NCI-H2107 treated with DMSO at 0.1 percent for 48 hours (cell line): ENCODE results near the gene TMEM143.
"Not testable (repeated sequence)": the region's sequence is repeated elsewhere in the genome, so short reads cannot be mapped to it uniquely, and the experiment has no call there.

ENCODE experiments used
- DNase-seq: peaks from one replicate; lab custom pipeline; 2025; ENCODE audit not compliant: unreplicated experiment; lab: John Stamatoyannopoulos, UW

The TMEM143 gene

GRCh38 chr19:48391100-48392005 is 27.6 kb upstream of the TMEM143 start, which contains the start of gene KDELR1:
TSS of gene KDELR1 (minus strand) at chr19:48391551. CDS start at chr19:48391358, 193 bp downstream.
- no peak for DNase-seq

GRCh38 chr19:48390188-48391099 is 26.7 kb upstream of the TMEM143 start:
- no peak for DNase-seq

GRCh38 chr19:48386981-48387380 is 23.2 kb upstream of the TMEM143 start:
- no peak for DNase-seq

- no peak for DNase-seq
Measured at GRCh38 chr19:48385461-48386087, 21.8 kb upstream of the TMEM143 start.

GRCh38 chr19:48382286-48382685 is 18.5 kb upstream of the TMEM143 start:
- no peak for DNase-seq

- DNase-seq = no peak
Measured at GRCh38 chr19:48381178-48381950, 17.6 kb upstream of the TMEM143 start.

GRCh38 chr19:48379058-48379457 is 15.3 kb upstream of the TMEM143 start:
- DNase-seq = no peak

GRCh38 chr19:48378194-48378570 is 14.4 kb upstream of the TMEM143 start:
- DNase-seq = no peak

GRCh38 chr19:48373567-48373966 is 9.8 kb upstream of the TMEM143 start:
- no peak for DNase-seq

- DNase-seq = peak; percentile 85
Measured at GRCh38 chr19:48372904-48373303, 9.2 kb upstream of the TMEM143 start.

GRCh38 chr19:48371771-48372170 is 8.0 kb upstream of the TMEM143 start:
- not testable (repeated sequence) for DNase-seq

GRCh38 chr19:48371367-48371766 is 7.6 kb upstream of the TMEM143 start:
- no peak for DNase-seq

GRCh38 chr19:48370955-48371354 is 7.2 kb upstream of the TMEM143 start:
- DNase-seq = no peak

GRCh38 chr19:48368936-48369335 is 5.2 kb upstream of the TMEM143 start:
- DNase-seq = peak; percentile 64

- DNase-seq = no peak
Measured at GRCh38 chr19:48367855-48368254, 4.1 kb upstream of the TMEM143 start.

- no peak for DNase-seq
Measured at GRCh38 chr19:48365602-48366001, 1.9 kb upstream of the TMEM143 start.

GRCh38 chr19:48364598-48365348 is 1.0 kb upstream of the TMEM143 start:
- no peak for DNase-seq

- no peak for DNase-seq
Measured at GRCh38 chr19:48363500-48363809, 285 bp downstream of the TMEM143 start.

- peak; percentile 89 for DNase-seq
Measured at GRCh38 chr19:48362716-48363499, 832 bp downstream of the TMEM143 start.
